Amygdala (tissue), 56 donors: ENCODE results near the gene CLCA1.
A peak's percentile ranks its signal among the peaks of the same experiment; 100 is the strongest.
"Not testable (repeated sequence)": the region's sequence is repeated elsewhere in the genome, so short reads cannot be mapped to it uniquely, and the experiment has no call there.

Experiments used
- DNase-seq, 56 donors: peaks; one replicate each; lab custom pipeline; 2025; lab: John Stamatoyannopoulos, UW

Gene CLCA1

DNA sequence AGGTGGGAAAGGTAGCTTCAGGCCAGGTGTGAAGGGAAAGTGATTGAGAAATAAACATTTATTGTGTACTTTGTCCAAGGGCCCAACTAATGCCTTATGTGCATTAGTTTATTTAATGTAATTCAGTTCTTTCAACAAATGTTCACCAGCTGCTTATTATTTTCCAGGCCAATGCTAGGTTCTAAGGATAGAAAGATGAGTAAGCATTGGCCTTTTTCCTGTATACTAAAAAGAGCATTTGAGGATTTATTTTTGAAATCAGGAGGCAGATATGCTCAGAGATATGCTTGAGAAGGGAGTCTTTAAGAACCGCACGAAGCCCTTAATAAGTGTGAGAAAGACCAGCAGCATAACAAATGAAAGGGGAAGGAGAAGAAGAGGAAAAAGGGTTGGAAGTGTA, 32.0 kb downstream of the CLCA1 start:
- DNase-seq, result no peak

DNA sequence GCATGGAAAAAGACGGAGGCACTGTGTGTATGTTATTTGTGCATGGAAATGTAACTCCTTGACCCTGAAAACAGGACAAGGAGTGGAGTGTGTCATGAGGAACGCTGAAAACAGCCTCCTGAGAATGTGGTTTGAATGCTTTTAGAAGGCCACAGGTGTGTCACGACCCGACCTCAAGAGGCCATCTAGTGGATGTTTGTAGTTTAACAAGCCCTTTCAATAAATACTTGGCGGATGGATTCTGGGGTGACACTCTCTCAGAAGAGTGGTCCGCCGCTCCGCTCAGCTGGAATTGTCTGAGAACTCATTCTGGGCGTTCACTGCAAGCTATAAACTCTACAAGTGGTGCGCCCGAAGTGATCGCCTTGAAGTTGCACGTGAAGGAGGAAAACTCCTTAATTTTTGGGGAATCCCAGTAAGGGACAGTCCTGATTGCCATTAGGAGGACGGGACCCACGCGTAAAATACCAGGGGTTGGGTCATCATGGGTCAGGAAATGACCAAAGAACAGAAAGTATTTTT, 33.5 kb downstream of the CLCA1 start:
- not testable (repeated sequence) for DNase-seq

DNA sequence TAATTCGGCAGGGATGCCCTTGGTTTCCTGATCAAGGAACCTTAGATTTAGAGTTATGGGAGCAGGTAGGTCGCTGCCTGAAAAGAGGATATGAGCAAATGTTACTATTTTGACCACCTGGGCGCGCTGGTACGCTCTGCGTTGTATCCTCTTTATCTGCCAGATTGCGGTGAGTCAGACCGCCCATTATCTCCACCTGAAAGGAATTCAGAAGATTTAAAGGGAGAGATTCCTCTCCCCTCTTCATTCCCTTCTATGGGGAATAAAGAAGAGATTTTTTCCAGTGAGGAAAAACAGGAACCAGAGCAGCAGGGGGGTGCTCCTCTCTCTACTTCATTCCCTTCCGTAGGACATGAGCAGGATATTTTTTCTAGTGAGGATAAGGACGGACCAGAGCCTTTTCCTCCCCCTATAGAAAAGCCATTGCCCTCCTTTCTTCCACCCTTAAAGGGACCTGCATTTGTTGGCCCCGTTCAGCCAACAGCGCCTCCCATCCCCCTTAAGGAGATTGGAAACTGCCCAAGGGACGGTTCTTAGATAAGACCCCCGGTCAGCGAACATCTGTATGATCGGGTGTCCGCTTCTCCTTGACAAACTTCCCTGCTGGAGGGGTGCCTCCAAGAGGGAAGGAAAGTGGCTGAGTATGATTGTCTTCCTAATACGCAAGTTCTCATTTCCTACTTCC, 34.1 kb downstream of the CLCA1 start:
- DNase-seq, result peak in 1 of 56 donors; percentile 10

DNA sequence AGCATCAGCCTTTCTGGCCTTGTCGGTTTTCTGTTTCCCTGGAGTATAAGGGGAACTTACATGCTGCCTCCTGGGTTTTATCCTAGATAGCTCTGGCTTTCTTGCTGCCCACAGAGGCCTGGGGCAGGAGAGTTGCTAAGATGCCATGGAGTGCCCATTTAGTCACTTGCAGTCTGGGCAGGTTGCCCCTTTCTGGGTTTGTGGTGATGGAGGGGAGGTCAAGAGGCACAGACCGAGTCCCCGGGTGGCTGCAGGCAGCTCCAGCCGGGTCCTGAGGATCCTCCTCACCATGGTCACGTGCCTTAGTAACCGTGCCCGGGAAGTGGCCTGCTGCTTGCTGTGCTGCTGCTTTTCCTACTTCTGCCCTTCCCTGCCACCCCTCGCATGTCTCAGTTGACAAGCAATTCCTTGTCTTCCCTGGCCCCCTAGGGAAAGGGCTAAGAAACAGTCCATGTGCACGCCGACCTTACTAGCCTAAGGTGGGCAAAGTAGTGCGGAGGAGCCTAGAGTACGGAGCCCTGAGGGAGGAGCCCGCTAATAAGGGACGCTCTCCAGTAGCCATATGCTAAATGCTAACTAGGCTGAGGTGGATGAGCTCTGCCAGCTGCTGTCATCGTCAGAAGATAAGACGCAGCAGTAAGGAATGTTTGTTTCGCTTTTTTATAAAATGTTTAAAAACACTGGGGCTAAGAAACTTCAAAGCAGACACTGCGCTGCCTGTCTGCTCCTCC, 34.8 kb downstream of the CLCA1 start:
- DNase-seq, result peak in 8 of 56 donors; percentile 13 to 26 (median 20)

DNA sequence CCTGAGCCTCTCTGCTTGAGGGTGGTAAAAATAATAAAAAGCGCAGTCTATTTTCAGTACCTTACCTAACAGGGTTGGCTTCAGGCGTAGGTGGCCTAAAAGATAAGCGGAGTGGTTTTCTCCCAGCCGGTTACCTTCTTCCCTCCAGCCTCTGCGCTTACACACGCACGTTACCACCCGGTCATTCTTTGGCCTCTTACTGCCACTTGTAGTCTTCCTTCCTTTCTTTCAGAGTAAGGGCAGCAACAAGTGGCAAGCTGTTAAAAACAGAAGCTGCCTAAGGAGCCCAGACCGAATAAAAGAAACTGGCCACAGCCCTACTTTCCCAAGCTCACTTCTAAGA, 35.4 kb downstream of the CLCA1 start:
- no peak for DNase-seq

DNA sequence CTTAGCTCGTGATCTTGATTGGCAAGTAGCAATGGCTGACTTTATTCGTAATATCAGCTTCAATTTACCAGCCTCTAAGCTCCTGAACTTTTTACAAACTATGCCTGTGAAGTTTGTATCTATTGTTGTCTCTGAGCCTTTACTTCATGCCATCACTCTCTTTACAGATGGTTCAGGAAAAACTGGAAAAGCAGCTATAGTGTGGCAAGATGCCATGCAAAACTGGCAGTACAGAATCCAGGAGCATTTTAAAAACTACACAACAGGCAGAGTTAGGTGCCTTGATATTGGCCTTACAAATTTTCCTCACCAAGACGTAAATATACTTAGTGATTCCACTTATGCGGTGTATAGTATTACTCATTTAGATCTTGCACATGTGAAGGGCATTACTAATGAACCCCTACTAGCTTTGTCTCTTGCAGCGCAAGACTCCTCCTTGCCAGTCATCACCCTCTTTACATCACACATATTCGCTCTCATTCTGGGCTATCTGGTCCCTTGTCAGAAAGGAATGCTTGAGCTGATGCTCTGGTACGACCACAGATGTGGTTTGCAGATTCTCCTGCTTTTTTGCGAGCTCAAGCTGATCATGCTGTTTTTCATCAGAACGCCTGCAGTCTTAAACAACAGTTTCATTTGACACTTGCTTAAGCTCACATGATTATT, 36.3 kb downstream of the CLCA1 start:
- no peak for DNase-seq

DNA sequence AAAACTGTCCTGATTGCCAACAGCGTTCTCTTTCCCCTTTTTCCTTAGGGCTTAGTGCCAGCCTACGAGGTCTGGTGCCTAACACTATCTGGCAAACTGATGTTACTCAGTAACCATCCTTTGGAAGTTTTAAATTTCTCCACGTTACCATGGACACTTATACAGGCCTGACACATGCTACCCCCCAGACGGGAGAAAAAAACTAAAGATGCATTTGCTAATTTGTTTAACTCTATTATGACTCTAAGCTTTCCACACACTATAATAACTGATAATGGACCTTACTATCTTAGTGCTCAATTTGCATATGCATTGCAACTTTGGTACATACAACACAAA, 36.8 kb downstream of the CLCA1 start:
- DNase-seq, result no peak

DNA sequence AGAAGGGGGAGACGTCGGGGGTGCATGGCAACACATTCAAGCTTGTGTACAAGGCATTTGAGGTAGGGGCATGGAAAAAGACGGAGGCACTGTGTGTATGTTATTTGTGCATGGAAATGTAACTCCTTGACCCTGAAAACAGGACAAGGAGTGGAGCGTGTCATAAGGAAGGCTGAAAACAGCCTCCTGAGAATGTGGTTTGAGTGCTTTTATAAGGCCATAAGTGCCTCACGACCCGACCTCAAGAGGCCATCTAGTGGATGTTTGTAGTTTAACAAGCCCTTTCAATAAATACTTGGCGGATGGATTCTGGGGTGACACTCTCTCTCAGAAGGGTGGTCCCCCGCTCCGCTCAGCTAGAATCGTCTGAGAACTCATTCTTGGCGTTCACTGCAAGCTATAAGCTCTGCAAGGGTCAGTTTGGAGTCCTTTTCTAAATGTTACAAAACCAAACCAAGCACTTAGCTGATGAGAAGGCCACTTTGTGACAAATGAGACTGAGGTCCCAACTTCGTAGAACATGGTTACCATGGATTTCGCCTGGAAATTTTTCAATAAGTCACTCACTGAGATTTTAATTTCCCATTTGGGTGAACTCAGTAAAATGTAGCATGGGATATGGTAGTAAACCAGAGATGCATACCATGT, 39.3 kb downstream of the CLCA1 start:
- no peak for DNase-seq

DNA sequence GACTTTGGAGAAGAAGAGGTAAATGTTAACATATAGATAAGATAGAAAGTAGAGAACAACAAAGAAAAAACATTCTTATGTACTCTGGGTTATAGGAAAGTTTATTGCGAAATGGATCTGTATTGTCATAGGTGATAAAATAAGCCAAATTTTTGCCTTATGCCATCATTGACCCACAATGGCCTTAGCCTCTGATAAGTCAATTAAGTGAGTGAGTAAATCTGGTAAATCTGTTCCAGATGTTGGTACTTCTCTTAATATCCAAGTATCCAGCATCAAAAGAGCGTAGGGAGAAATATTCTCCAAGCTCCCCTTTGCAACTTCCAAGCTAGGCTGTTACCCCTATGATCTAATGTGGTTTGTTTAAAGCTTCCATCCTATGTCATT, 39.8 kb downstream of the CLCA1 start:
- DNase-seq, result no peak

DNA sequence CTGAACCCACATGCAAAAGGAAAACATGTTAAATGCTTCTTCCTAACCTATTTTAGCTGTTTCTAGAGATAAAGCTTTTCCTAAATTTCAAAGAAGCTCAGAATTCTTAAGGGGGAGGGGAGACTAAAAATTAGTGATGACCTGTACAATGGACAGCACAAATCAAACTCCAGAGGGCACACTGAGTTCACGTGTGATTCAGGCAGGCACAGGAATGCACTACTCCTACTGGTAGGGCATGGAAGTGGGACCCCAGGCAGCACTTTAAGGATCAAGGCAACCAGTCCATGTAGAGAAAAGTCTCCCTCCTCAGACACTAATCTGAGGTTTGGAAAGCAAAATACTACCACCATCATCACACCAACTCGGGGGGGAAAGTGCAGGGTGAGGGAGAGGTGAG, 46.9 kb downstream of the CLCA1 start:
- peak in 14 of 56 donors; percentile 5 to 73 (median 23) for DNase-seq

DNA sequence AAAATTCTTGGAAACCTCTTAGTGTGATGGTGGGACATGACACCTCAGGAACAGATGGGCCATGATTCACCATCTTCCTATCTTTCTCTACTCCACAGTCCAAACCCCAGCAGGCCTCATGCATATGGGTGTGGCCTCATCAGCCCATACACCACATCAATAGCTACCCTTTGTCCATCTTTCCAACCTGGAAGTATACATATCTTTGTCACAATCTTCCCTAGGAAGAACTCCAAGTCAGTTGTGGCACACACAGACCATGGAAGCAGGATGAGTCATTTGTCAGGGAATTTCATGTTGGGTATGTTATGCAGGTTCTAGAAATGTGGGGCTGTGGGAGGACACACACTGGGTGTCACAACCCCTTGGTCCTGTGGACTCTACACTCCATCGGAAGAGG, 47.6 kb downstream of the CLCA1 start:
- DNase-seq, result no peak

DNA sequence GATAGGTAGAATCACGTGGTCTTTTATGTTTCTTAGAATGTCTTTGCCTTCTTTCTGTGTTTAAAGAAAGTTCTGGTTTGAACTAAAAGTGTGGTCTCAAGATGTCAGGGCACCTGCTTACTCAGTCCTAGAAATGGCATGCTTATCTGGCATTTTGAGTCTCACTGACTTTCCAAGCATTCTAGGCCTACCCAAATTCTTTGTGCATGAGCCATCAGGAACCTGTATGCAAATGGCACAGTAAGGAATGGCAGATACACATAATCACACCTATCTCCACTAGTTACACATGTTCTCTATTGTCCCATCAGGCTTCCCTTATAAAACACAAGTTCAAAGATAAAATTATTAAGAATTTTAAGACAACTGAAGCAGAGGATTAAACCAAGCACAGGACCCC, 48.6 kb downstream of the CLCA1 start:
- DNase-seq, result no peak

DNA sequence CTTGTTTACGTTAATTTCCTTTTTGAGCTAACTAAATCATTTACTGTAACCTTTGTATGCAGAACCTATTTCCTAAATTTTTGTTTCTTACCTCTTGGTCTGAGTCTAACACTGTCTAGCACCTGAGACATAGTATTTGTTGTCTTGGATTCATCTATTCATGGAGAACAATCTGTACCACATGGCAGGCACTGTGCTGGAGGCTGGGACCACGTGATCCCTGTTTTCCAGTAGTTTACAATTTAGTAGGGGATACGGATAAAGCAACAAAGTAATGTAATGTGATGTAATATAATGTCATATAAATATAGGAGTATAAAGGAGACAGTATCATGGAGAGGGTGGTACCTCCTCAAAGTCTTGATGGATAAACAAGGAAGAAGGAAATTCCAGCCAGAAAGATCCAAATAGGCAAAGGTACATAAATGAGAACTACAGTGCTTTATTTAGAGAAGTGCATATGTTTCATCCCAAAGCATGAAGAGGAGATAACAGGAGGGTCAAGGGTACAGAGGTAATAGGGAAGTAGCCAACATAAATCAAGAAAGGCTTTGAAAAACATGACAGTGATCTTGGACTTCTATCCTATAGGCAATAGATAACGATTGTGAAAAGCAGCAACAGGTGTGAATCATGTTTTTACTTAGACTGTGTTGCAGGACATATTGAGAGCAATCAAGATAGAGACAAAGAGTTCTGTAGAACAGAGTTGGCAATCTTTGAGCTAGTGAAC, 52.2 kb downstream of the CLCA1 start:
- no peak for DNase-seq

DNA sequence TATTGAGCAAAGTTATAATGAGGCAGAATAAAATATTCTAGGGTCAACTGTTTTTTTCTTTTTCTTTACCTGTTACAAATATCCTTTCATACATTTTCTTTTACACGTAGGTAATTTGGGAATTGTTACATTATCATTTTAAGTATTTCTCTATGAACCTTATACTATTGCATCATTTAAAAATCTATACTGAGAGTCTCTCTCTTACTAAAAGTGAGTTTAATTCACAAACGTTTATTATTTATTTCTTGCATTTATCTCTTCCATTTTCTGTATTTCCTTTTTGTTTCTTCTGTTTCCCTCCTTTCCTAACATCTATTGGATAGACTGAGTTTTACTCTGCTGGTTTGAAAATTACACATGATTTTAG, 52.8 kb downstream of the CLCA1 start:
- DNase-seq, result no peak

DNA sequence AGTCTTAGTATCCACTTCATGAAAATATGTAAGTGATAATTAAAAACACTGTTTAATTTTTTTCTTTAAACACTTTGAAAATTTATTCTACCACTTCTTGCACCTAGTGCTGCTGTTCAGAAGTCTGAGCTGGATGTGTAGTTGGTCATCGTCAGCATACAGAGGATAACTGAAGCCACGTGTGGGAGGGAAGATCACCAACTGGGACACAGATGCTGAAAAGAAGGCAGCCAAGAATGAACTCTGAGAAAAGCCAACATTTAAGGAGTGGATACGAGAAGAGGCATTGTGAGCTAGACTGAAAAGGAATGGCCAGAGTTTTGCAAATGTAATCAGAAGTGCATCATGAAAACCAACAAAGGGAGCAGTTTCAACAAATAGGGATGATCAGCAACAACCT, 53.5 kb downstream of the CLCA1 start:
- no peak for DNase-seq

DNA sequence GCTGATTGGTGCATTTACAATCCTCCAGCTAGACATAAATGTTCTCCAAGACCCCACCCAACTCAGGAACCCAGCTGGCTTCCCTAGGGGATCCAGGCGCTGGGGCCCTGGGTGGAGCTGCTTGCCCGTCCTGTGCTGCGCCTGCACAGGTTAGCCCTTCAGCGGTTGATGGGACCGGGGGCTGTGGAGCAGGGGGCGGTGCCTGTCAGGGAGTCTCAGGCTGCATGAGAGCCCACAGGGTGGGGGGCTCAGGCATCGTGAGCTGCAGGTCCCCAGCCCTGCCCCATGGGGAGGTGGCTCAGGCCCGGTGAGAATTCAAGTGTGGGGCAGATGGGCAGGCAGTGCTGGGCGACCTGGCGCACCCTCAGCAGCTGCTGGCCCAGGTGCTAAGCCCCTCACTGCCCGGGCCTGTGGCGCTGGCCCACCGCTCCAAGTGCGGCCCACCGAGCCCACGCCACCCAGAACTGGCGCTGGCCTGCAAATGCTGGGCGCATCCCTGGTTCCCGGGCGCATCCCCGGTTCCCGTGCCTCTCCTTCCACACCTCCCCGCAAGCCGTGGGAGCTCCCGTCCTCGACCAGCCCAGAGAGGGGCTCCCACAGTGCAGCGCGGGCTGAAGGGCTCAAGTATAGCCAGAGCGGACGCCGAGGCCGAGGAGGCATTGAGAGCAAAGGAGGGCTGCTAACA, 55.1 kb downstream of the CLCA1 start:
- DNase-seq, result no peak

DNA sequence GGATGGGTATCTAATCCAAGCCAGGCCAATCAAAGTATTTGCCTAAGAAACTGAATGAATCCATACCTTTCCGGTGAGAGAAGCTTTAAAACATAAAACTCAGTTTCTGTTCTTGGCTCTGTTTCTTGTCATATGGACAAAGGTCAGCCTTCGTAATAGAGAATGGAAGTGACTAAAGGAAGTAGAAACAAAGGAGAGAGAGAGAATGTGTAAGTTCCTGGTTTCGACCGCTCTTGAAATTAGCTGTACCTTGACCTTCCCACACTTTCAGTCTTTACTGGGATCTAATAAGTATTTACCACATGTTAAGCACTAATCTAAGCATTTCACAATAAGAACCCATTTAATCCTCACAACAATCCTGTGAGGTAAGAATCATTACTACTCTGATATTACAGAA, 58.6 kb downstream of the CLCA1 start:
- DNase-seq, result no peak

DNA sequence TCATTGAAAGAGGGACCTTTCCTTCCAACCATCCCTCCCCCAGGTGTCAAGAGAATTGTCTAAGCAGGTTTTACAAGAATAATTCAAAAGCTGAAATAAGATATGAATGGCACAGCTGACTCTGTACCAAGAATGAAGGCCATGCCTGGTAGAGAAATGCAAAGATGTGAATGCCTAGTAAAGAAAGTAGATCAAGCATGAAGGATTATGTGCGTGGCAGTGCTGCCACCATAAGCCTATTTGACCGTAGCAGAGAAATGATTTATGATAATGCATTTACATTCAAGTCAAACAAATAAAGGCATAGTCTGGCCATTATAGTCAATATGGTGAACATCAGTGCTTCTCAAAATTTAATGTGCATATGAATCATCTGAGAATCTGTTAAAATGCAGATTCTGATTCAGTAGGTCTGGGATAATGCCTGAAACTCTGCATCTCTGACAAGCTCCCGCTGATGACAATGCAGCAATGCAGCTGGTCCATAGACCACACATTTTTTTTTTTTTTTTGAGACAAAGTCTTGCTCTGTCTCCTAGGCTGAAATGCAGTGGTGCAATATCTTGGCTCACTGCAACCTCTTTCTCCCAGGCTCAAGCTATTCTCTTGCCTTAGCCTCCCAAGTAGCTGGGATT, 61.6 kb downstream of the CLCA1 start:
- no peak for DNase-seq

DNA sequence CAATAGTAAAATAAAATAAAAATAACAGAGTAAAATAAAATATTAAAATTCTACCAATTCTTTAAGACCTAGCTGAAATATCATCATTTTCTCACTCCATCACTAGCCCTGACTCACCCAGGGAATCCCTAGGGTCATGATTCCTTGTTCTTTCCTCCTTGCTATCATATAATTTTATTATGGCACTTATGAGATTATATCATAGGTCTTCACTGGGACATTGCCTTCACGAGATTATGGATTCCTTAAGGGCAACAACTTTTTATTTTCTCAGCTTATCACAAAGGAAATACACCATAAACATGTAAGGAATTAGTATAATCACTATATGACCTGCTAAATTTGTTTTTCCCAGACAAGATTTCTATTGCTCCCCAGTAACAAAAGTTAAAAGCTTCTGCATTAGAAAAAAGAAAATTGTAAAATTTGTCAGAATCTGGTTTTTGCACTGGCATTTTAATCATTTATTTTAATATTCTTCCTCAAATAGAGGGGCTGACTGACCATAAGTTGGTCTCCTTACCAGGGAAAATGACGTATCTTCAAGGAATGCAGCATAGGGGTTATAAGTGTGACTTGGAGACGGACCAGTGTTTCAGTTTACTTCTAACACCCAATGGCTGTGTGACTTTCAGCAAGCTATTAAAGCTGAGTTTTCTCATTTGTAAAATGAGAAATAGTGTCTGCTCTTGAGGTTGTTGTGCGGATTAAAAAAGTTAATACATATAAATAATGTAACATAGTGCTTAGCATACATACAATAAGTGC, 69.4 kb downstream of the CLCA1 start:
- no peak for DNase-seq
